ENCODE data around the gene CCSER2.
"Not testable (repeated sequence)": the region's sequence is repeated elsewhere in the genome, so short reads cannot be mapped to it uniquely, and the experiment has no call there.

- not testable (repeated sequence) for TF ChIP-seq POLR2AphosphoS5 (IDR thresholded peaks at IDR 0.05; ENCODE audit: low read depth, low read length); POLR2A (IDR thresholded peaks at IDR 0.05; ENCODE audit: borderline replicate concordance, extremely low read depth, insufficient read depth, insufficient read length); CTCF (IDR thresholded peaks at IDR 0.05 in 2 of 3, conservative IDR thresholded peaks at IDR 0.05 in 1 of 3; ENCODE audit: borderline replicate concordance in 1 of 3, insufficient read depth in 1 of 3, low read depth in 2 of 3, low read length in 2 of 3); RAD21 (IDR thresholded peaks at IDR 0.05; ENCODE audit: low read depth); EZH2 (IDR thresholded peaks at IDR 0.05); REST (IDR thresholded peaks at IDR 0.05; ENCODE audit: low read depth); EZH2phosphoT487 (IDR thresholded peaks at IDR 0.05; ENCODE audit: borderline replicate concordance); MAX (IDR thresholded peaks at IDR 0.05); ZNF274 (IDR thresholded peaks at IDR 0.05; ENCODE audit: low read depth, low read length); SIN3A (IDR thresholded peaks at IDR 0.05; ENCODE audit: low read depth)
Measured at GRCh38 chr10:84326995-84327394, 1.4 kb upstream of the CCSER2 start.
